NCI-H1092 (cell line): ENCODE results near the gene THY1.
"Not testable (repeated sequence)": the region's sequence is repeated elsewhere in the genome, so short reads cannot be mapped to it uniquely, and the experiment has no call there.

Source experiments
- DNase-seq: peaks from one replicate; lab custom pipeline; 2025; lab: John Stamatoyannopoulos, UW

Gene THY1

GRCh38 chr11:119418759-119419158 is 4.2 kb downstream of the THY1 start:
- DNase-seq, result no peak

- no peak for DNase-seq
These were observed 5.0 kb downstream of the THY1 start for GRCh38 chr11:119417726-119418540.

- DNase-seq, result no peak
These were observed 6.1 kb downstream of the THY1 start for GRCh38 chr11:119416606-119417580.

GRCh38 chr11:119415966-119416365 is 7.0 kb downstream of the THY1 start:
- no peak for DNase-seq

- no peak for DNase-seq
These were observed 7.5 kb downstream of the THY1 start for GRCh38 chr11:119415517-119415916.

- no peak for DNase-seq
These were observed 8.2 kb downstream of the THY1 start for GRCh38 chr11:119414734-119415133.

GRCh38 chr11:119414321-119414720 is 8.7 kb downstream of the THY1 start:
- DNase-seq, result no peak

GRCh38 chr11:119412072-119412471 is 10.9 kb downstream of the THY1 start:
- DNase-seq, result no peak

- DNase-seq, result no peak
These were observed 12.5 kb downstream of the THY1 start for GRCh38 chr11:119410501-119410900.

GRCh38 chr11:119409731-119410130 is 13.2 kb downstream of the THY1 start:
- no peak for DNase-seq

- no peak for DNase-seq
These were observed 17.0 kb downstream of the THY1 start for GRCh38 chr11:119406005-119406404.

GRCh38 chr11:119405448-119405847 is 17.5 kb downstream of the THY1 start:
- DNase-seq, result not testable (repeated sequence)

GRCh38 chr11:119404872-119405271 is 18.1 kb downstream of the THY1 start:
- DNase-seq, result no peak

- no peak for DNase-seq
These were observed 20.0 kb downstream of the THY1 start for GRCh38 chr11:119403021-119403420.

GRCh38 chr11:119402470-119402869 is 20.5 kb downstream of the THY1 start:
- no peak for DNase-seq

- DNase-seq, result no peak
These were observed 22.1 kb downstream of the THY1 start for GRCh38 chr11:119400860-119401259.

- DNase-seq, result no peak
These were observed 25.2 kb downstream of the THY1 start for GRCh38 chr11:119397740-119398139.

GRCh38 chr11:119396835-119397234 is 26.1 kb downstream of the THY1 start:
- DNase-seq, result no peak

GRCh38 chr11:119391275-119391674 is 31.7 kb downstream of the THY1 start:
- no peak for DNase-seq

GRCh38 chr11:119389611-119390254 is 33.2 kb downstream of the THY1 start:
- DNase-seq, result no peak

- no peak for DNase-seq
These were observed 34.9 kb downstream of the THY1 start for GRCh38 chr11:119388103-119388502.

GRCh38 chr11:119384332-119384731 is 38.6 kb downstream of the THY1 start:
- DNase-seq, result no peak
